HepG2 (cell line): ENCODE data around the gene NEU4. TPM values are rescaled to one million over a fixed set of nuclear protein-coding genes. Genes with fewer than 3 reads are reported as not detected.
A peak's percentile ranks its signal among the peaks of the same experiment; 100 is the strongest.

Source experiments
- ATAC-seq: fragments of 200-7000 bp; cut with Tn5 transposase; 3 replicates; pipeline ENCODE4 v1.9.1; 2020; ENCODE audit warnings: mild to moderate bottlenecking, moderate library complexity
- BruUV-seq: library from RNA; stranded (reverse); fragments of 400-500 nt; replicated peaks from 2 replicates; lab custom pipeline; 2021; lab: Mats Ljungman, UMichigan
- CTCF ChIA-PET: fragments of 300-600 bp; formaldehyde crosslinking; extraction: SDS; loops from one replicate; lab custom pipeline; 2021; ENCODE audit warnings: low total read pairs, inconsistent platforms, low intra/inter-chr PET ratio; lab: Yijun Ruan, JAX
- POLR2A ChIA-PET: fragments of 350-600 bp; sonication (Branson Sonifier 250); formaldehyde crosslinking; loops from one replicate; lab custom pipeline; 2020; ENCODE audit warnings: antibody characterized with exemption, inconsistent platforms; lab: Yijun Ruan, JAX
- DNase-seq: peaks from one replicate; pipeline ENCODE4 v3.0.0-alpha.2; 2015; ENCODE audit warnings: low spot score
- FAIRE-seq: peaks from 3 replicates; lab custom pipeline; 2011; peaks lifted over from hg19 to GRCh38; lab: Jason Lieb, UNC
- H2AFZ ChIP-seq: one replicate; pipeline ENCODE4 v1.6.1; 2011; ENCODE audit warnings: low read length, inconsistent platforms
- H3K27ac ChIP-seq: fragments of 300-600 bp; 3 replicates; pipeline ENCODE4 v1.8.0; 2011; ENCODE audit warnings: mixed run types, mild to moderate bottlenecking, mixed read lengths, low read length, inconsistent platforms; ENCODE audit not compliant: insufficient read depth; ENCODE audit errors: extremely low read length
- H3K27me3 ChIP-seq, 2 experiments: fragments of 200-600 bp in 1 of 2; 2 replicates in 1 of 2; 3 replicates in 1 of 2; pipeline versions ENCODE4 v1.6.0 to v1.8.0; 2011; ENCODE audit warnings: low read length in 2 of 2, mild to moderate bottlenecking in 2 of 2, moderate library complexity in 2 of 2, inconsistent platforms in 1 of 2; ENCODE audit not compliant: insufficient read depth in 2 of 2, control insufficient read depth in 1 of 2
- H3K36me3 ChIP-seq, 2 experiments: fragments of 200-600 bp in 1 of 2; replicated peaks in 1 of 2; 2 replicates in 1 of 2; 3 replicates in 1 of 2; pipeline versions ENCODE4 v1.5.1 to v1.8.0; 2011; ENCODE audit warnings: low read length in 2 of 2, inconsistent platforms in 1 of 2; ENCODE audit not compliant: insufficient read depth in 2 of 2, control insufficient read depth in 1 of 2
- H3K4me1 ChIP-seq: 2 replicates; pipeline ENCODE4 v1.5.1; 2012; ENCODE audit warnings: low read length, inconsistent platforms; ENCODE audit not compliant: insufficient read depth
- H3K4me2 ChIP-seq: 2 replicates; pipeline ENCODE4 v1.6.0; 2011; ENCODE audit warnings: low read depth, low read length, inconsistent platforms
- H3K4me3 ChIP-seq, 3 experiments: fragments of 200-600 bp in 1 of 3; sonication (generic), shearing (Covaris generic) in 1 of 3; replicated peaks in 1 of 3; 2 replicates each; pipeline ENCODE4 v1.5.1; 2011 to 2016; ENCODE audit warnings: low read length in 3 of 3, inconsistent platforms in 2 of 3, low read depth in 2 of 3, mild to moderate bottlenecking in 2 of 3, control low read depth in 1 of 3, mixed read lengths in 1 of 3; ENCODE audit not compliant: insufficient read depth in 1 of 3
- H3K79me2 ChIP-seq: one replicate; pipeline ENCODE4 v1.6.1; 2011; ENCODE audit warnings: low read length, inconsistent platforms; ENCODE audit not compliant: insufficient read depth
- H3K9ac ChIP-seq: 2 replicates; pipeline ENCODE4 v1.6.0; 2011; ENCODE audit warnings: mild to moderate bottlenecking, low read depth, low read length, inconsistent platforms; ENCODE audit not compliant: insufficient read depth
- H3K9me3 ChIP-seq: 2 replicates; pipeline ENCODE4 v1.5.1; 2012; ENCODE audit warnings: mild to moderate bottlenecking, low read length
- H4K20me1 ChIP-seq: 2 replicates; pipeline ENCODE4 v1.6.0; 2011; ENCODE audit warnings: inconsistent platforms, mild to moderate bottlenecking, low read length, moderate library complexity; ENCODE audit not compliant: insufficient read depth
- CENPT ChIP-seq: sonication (generic); formaldehyde crosslinking; IDR thresholded peaks from 2 replicates; pipeline ENCODE4 v1.8.0; 2022; ENCODE audit warnings: low read depth, mild to moderate bottlenecking, moderate library complexity, missing genetic modification reagents
- HMG20A ChIP-seq: IDR thresholded peaks from 2 replicates; pipeline ENCODE4 v1.6.1; 2016; ENCODE audit warnings: borderline replicate concordance
- HNRNPLL ChIP-seq: fragments of 200-400 bp; formaldehyde crosslinking; IDR thresholded peaks from 2 replicates; pipeline ENCODE4 v1.6.1; 2017; ENCODE audit warnings: mild to moderate bottlenecking, low read depth, low read length; ENCODE audit not compliant: poor library complexity, severe bottlenecking
- IKZF4 ChIP-seq: sonication (generic); formaldehyde crosslinking; IDR thresholded peaks from 2 replicates; pipeline ENCODE4 v1.5.1; 2020; ENCODE audit warnings: borderline replicate concordance, mild to moderate bottlenecking, low read depth, missing genetic modification reagents; ENCODE audit errors: not compliant biosample characterization
- RNF219 ChIP-seq: sonication (generic); formaldehyde crosslinking; IDR thresholded peaks from 2 replicates; pipeline ENCODE4 v1.5.0; 2020; ENCODE audit warnings: mild to moderate bottlenecking, missing genetic modification reagents
- WGBS: methylation state at CpG from one replicate; pipeline ENCODE4 v1.1.6; 2017; ENCODE audit warnings: low lambda C conversion rate; 5-methylcytosine and 5-hydroxymethylcytosine counted together
- in situ Hi-C: cut with HindIII; loops from 2 replicates; pipeline ENCODE4 v1.10.0; 2017; ENCODE audit warnings: low pct_unique_long_range_greater_than_20kb; ENCODE audit not compliant: extremely low pct_ligation_motif_present
- intact Hi-C: fragments of 100-400 bp; cut with micrococcal nuclease; formaldehyde crosslinking; loops from one replicate; pipeline ENCODE4 v1.10.0; 2022; ENCODE audit not compliant: unreplicated experiment
- polyA plus RNA-seq, 8 experiments: library from polyadenylated mRNA; depleted of rRNA in 3 of 8; stranded (reverse) in 7 of 8; unstranded in 1 of 8; fragments of >200 nt; fragmentation: Illumina TruSeq in 4 of 8; extraction: Trizol in 4 of 8; gene quantifications; 2 replicates each; pipeline versions ENCODE4 v1.2.1 to v1.2.3, GENCODE V29; 2011 to 2016; ENCODE audit warnings: low read depth in 4 of 8, missing spikeins in 1 of 8, mixed read lengths in 1 of 8; ENCODE audit not compliant: insufficient read depth in 1 of 8
- total RNA-seq, 5 experiments: library from RNA; depleted of rRNA; stranded (reverse); fragments of >200 nt; fragmentation: Illumina TruSeq; extraction: Trizol; gene quantifications; 2 replicates each; pipeline ENCODE4 v1.2.3, GENCODE V29; 2016; ENCODE audit warnings: low read depth in 1 of 5

NEU4 gene
- total and polyA plus RNA-seq, 2 of the 13 experiments (the other 11 are each of a cell fraction or from before 2014, with no cell fraction given), result 53.5 to 107 TPM

- in situ Hi-C loops (no loop called here), intact Hi-C loops (no loop called here)
- no peak for FAIRE-seq
- Histone ChIP-seq H3K9ac (no peak overlapping the region), H2AFZ (no peak overlapping the region), H3K4me2 (no peak overlapping the region), H3K4me1 (peaks cover 15% of the 10 kb centered on the region), H3K27me3 (peaks cover 31 to 73% of the 10 kb centered on the region in 2 experiments), H3K9me3 (no peaks in the 10 kb centered on the region), H3K79me2 (no peaks in the 10 kb centered on the region), H3K36me3 (no peaks in the 10 kb centered on the region), H3K4me3 (no peak overlapping the region), H3K27ac (no peak overlapping the region), H4K20me1 (no peaks in the 10 kb centered on the region)
- DNase-seq, result no peak
- TF ChIP-seq HNRNPLL (peak; percentile 4), HMG20A (CRISPR knock-in tag) (no peak), CENPT (CRISPR knock-in tag) (no peak), IKZF4 (CRISPR knock-in tag) (no peak), RNF219 (CRISPR knock-in tag) (no peak)
- BruUV-seq, result no TSS peak
- ChIA-PET POLR2A (no interaction called here), CTCF (no interaction called here)
- no peak for ATAC-seq
- 75% methylated on average over 27 of the region's 39 CpGs for WGBS
Observed at GRCh38 chr2:241848761-241849615, 40.0 kb downstream of the NEU4 start.
